GM19238 (cell line): ENCODE data around the gene PODXL2.
"Not testable (repeated sequence)": the region's sequence is repeated elsewhere in the genome, so short reads cannot be mapped to it uniquely, and the experiment has no call there.

Experiments
- DNase-seq: peaks from one replicate; pipeline ENCODE4 v3.0.0; 2011; ENCODE audit warnings: low spot score; ENCODE audit not compliant: insufficient read length

The PODXL2 gene

DNA sequence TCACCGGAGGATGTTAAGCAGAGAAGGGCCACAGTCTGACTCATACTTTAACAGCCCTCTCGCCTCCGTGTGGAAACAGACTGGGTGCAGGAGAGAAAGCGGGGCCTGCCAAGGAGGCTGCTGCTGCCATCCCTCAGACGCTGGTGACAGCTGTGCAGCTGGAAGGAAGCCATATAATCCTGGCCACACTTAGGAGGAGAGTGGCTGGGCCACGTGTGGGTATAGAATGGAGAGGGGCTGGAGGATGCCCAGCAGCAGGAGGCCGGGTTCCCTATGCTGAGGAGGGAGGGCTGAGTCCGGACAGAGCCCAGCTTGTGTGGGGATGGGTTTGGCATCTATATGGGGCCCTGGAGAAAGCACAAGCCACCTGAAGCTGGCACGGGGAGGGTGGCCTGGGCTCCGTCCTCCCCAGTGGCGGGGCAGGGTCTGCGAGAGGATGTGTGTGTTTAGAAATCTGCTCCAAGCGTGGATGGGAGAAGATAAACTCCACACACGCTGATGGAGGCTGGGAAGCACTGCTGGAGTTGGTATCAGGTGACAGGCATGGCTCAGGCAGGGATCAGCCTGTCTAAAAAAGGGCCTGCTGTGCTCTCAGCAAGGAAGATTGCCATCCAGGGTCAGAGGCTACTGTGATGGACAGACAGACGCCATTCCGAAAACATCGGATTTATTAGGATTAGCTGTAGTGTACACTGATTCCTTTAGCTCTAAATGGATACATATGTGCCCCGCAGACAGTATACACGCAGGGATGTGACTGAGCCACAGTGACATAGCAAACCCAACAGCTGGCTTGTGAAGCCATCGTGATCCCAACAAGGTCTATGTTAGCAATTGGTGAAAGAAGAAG lies 59.7 kb downstream of the PODXL2 start:
- no peak for DNase-seq

DNA sequence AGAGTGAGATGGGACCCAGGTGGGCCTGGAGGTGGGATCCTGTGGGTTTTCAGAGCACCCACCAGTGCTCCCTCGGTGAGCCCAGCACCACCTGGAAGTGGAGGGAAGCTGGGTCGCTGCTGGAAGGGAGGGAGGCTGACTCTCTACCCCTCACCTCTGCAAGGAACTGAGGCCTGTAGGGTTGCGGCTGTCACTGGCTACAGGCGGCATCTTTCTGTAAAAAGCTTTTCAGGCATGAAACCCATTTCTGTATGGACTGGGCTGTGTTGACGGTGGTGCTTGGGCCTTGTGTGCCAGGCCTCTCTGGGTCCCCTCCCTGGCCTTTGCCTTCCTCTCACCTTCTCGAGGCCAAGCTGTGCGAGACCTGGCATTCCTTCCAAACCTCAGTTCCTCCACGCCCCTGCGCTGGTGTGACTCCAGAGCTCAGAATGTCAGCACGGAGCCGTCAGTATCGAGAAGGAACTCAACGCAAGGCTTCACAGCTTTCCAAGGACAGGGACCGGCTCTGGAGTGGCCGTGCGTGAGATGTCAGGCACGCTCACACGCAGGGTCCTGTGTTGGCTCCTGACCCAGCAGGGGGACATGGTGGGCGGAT lies 60.4 kb downstream of the PODXL2 start:
- no peak for DNase-seq

DNA sequence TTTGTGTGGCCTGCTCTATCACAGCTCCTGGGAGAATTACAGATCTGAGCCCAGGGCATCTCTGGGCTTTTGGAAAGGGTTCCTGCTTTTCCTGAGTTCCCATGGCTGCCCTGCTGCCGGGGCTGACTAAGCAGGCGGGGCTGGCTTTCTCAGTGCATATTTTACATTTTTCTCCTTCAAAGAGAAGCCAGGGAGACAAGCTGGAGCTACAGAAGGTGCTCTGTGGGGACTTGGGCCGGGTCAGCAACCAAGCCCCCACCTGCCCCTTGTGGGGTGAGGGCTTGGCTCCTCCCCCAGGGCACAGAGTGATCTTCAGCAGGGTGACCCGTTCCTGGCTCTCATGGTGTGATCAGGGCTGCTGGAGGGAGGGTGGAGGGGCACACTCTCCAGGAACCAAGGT lies 61.1 kb downstream of the PODXL2 start:
- no peak for DNase-seq

DNA sequence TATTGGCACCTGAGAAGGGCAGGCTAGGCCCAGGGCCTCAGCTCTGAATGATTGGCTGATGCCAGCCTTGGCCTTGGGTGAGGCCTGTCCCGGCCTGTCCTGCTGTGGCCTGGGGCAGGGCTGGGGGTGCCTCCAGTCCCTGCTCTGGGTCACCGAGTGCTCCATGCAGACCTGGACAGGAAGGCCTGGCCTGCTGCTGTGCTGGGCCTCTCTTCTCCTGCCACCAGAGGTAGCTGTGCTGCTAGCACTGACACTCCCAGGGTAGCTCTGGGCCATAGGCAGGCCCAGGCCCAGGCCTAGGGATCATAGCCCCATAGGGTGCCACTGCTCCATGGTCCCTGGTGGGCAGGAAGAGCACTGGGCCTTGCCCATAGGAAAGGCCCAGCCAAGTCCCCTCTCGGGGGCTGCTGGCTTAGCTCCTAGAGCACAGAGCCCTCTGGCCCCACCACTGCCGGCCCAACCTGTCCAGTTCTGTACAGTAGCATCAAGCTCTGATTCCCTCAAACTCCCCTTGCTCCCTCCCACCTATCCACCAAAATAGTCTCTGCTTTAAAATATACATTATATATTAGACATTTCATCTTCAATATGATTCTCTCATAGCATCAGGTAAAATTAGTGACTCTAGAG lies 62.0 kb downstream of the PODXL2 start:
- DNase-seq: no peak

DNA sequence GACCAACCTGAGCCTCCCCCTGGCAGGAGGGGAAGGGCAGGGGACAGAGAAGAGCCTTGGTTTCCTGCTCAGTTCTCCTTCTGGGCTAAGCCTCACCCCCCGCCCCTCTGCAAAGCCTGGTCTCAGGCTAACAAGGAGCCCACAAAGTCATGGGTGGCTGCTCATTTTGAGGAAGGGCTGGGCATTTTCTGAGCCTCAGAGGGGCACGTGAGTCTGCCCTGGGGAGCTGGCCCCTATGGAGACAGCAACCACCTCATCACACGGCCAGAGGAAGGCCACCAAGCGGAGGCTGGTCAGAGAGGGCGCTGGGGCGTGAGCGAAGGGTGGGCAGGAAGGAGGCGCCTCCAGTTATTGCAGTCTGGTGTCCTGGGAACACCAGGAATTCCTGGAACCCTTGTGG lies 62.5 kb downstream of the PODXL2 start:
- DNase-seq: no peak

DNA sequence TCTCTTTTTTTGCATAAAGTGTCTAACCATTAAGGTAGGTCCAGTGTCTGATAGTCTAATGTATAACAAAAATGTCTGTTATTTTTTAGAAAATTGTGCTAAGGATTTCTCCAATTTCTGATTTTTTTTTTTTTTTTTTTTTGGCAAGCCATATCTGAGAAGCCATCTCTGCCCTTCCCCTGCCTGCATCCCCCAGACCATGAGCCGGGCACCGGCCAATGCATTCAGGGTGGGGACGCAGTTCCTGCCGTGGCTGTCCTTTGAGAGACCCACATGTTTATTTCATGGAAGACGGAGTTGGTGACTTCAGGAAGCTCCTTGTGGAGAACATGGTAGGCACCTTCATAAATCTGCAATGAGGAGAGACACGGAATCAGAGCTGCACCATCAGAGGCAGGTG lies 63.0 kb downstream of the PODXL2 start:
- DNase-seq: no peak

GRCh38 chr3:127692501-127693335 lies 63.7 kb downstream of the PODXL2 start:
- DNase-seq: no peak

DNA sequence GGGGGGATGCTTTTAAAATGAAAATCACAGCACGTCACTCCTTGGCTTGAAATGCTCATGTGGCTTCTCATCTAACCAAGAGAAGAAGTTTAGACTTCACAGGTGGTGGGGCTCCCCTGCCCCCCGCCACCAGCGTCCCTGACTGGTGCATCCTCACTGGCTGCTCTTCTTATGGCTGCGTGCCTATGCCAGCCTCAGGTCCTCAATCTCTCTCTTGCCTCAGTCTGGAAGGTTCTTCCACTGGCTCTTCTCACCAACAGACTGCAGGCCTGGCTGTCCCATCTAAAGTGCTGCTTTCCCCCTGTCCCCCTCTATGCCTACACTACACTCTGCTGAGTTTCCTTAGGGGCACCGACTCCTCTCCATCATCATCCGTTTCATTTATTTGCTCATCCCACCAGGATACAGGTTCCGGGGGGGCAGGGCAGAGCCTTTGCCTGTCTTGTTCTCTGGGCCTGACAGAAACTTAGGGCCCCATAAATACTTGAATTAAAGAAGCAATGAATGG lies 64.4 kb downstream of the PODXL2 start:
- no peak for DNase-seq

DNA sequence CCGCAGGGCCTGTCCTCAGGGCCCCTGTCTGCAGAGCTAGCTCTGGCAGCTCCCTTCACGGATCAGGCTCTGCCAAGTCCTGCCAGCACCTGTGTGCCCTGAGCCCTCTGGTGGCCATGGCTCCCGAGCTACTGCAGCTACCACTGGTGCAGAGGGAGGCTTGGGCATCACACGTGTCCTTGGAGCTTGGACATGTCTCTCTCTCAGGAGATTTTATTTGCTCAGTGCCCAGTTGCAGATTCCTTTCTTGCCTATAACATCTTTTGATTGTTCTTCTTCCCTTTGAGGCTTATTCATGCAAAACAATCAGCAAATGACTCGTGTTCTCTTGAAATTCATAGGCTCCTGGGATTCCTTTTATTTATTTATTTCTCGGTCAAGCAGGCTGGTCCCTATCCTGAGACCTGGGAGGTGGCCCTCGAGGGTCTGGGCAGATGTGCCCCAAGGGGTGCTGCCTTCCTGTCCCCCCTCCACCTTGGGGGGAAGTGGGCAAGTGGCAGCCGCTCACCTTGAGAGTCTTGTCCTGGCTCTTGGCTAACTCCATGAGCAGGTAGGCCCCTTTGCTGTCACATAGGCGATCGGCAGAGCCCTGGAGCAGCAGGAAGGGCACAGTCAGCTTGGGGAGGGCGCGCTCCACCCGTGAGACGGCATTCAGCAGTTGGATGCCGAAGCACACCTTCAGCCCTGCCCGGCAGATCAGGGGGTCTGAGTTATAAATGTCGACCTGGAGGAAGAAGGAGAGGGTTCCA lies 65.7 kb downstream of the PODXL2 start:
- DNase-seq: no peak

- DNase-seq: peak; percentile 23
Measured at GRCh38 chr3:127697551-127698240, 68.7 kb downstream of the PODXL2 start.

- DNase-seq: no peak
Measured at GRCh38 chr3:127698286-127698685, 69.3 kb downstream of the PODXL2 start.

DNA sequence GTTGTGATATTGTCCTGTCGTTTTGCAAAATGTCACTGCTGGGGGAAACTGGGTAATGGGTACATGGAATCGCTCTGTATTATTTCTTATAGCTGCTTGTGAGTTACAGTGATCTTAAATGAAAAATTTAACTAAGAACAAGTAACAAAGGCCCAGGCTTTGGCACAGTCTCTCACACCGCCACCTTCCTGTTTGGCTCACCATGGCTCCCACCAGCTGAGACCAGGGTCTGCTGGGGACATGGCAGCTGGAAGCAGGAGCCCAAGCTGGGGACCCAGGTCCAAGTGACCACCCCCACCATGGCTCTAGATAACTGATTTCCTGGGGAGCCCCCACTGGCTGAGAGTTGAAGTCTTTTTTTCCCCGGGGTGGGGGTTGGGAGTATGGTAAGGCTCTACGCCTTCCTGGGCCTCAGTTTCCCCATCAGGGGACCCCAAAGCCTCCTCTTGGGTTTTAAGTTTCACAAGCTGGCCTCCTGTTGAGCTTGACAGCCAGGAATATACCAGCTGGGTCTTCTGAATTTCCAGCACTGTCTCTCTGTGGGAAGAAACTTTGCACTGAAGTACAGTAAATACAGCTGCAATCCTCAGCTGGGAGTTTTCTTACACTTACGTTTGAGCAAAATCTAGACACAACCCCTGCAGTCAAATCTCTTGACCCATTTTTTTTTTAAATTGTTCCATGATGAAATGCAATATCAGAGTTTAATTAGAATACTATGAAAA lies 69.9 kb downstream of the PODXL2 start:
- no peak for DNase-seq

- no peak for DNase-seq
Measured at GRCh38 chr3:127699416-127700300, 70.7 kb downstream of the PODXL2 start.

GRCh38 chr3:127700406-127700805 lies 71.4 kb downstream of the PODXL2 start:
- DNase-seq: no peak

GRCh38 chr3:127701280-127701911 lies 72.4 kb downstream of the PODXL2 start:
- no peak for DNase-seq

DNA sequence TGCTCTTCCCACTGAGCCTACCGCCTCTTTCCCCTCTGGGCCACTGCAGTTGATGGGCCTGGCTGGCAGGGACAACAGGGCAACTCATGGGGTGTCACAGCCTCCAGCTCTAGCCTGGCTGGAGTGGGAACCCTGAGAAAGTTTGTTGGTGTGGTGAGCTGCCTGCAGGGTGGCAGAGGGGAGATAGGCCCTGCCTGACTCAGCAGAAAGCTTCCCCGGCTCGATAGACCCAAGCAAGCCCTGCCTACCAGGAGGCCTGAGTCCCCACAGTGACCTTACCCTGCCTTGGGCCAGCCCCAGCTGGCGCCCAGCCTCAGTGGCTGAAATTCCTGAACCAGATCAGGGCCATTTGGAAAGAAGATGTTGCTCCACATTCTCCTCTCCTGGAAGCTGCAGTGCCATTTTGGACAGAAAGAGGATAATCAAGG lies 73.2 kb downstream of the PODXL2 start:
- no peak for DNase-seq

DNA sequence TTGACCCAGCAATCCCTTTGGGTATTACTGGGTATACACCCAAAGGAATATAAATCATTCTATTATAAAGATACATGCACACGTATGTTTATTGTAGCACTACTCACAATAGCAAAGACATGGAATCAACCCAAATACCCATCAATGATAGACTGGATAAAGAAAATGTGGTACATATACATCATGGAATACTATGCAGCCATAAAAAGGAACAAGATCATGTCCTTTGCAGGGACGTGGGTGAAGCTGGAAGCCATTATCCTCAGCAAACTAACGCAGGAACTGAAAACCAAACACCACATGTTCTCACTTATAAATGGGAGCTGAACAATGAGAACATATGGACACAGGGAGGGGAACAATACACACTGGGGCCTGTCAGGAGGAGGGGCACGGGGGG lies 75.9 kb downstream of the PODXL2 start:
- DNase-seq: not testable (repeated sequence)

- no peak for DNase-seq
Measured at GRCh38 chr3:127706312-127706711, 77.3 kb downstream of the PODXL2 start.
